ENCODE data around the gene CSF1R. TPM values are rescaled to one million over a fixed set of nuclear protein-coding genes. Genes with fewer than 3 reads are reported as not detected.

The CSF1R gene
- total RNA-seq, 4 donors from 2014 or later: 7.5 to 17.0 (median 9.8) TPM

DNA sequence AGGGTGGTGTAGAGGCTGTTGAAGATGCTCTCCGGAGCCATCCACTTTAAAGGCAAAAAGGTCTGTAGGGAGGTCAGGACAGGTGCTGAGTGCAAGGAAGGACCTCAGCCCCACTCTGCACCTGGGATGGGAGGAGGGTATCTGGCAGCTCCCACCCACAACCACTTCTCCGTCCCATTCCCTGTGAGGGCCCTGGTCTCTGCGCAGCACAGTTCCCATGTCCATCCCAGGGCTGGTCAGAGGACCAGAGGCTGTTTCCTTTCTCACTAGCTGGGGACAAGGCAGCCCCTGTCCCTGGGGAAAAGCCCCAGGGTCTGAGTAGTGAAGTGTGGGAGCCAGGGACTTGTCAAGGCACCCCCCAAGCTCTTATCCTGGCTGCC, 33.7 kb upstream of the CSF1R start:
- in situ Hi-C loops (cut with MboI; ENCODE audit: low sequenced_read_pairs in 4 of 4): no loop called here
- Histone ChIP-seq H3K36me3 (no peaks in the 10 kb centered on the region), H3K4me3 (no peak overlapping the region), H3K27me3 (no peaks in the 10 kb centered on the region), H3K4me1 (no peaks in the 10 kb centered on the region), H3K27ac (no peak overlapping the region), H3K9me3 (no peaks in the 10 kb centered on the region)
- TF ChIP-seq, protein P1, sequence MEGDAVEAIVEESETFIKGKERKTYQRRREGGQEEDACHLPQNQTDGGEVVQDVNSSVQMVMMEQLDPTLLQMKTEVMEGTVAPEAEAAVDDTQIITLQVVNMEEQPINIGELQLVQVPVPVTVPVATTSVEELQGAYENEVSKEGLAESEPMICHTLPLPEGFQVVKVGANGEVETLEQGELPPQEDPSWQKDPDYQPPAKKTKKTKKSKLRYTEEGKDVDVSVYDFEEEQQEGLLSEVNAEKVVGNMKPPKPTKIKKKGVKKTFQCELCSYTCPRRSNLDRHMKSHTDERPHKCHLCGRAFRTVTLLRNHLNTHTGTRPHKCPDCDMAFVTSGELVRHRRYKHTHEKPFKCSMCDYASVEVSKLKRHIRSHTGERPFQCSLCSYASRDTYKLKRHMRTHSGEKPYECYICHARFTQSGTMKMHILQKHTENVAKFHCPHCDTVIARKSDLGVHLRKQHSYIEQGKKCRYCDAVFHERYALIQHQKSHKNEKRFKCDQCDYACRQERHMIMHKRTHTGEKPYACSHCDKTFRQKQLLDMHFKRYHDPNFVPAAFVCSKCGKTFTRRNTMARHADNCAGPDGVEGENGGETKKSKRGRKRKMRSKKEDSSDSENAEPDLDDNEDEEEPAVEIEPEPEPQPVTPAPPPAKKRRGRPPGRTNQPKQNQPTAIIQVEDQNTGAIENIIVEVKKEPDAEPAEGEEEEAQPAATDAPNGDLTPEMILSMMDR (IDR thresholded peaks at IDR 0.05 in 4 of 5, conservative IDR thresholded peaks at IDR 0.05 in 1 of 5): no peak
- TF ChIP-seq POLR2A (IDR thresholded peaks at IDR 0.05): no peak
- DNase-seq (no peak), ATAC-seq (no peak)
- intact Hi-C loops (cut with DNase I; ENCODE audit: low total_unique reads): no loop called here

DNA sequence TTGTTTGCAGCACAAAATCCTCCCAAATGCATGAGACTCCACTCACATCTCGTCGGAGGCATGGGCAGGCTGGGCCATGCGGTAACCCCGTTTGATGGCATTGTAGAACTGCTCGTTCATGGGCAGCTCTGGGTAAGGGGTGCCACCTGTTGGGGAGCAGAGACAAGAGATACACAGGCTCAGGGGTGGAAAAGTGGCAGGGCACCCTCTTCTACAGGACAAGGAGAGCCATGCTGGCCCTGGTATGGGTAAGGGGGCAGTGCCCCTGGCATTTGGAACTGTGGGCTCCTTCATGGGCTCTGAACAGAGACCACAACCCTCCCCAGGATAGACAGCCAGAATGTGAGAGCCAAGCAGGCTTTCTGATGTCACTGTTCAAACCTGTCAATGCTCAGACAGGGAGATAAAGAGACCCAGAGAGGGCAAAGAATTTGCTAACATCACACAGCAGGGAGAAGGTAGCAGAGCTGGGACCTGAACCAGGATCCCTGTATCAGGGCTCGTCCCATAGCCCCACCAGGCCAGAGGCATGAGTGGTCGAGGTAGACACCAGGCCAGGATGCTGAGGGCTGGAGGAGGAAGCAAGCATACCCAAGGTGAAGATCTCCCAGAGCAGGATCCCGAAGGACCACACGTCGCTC, 33.2 kb upstream of the CSF1R start:
- no peak for DNase-seq
- in situ Hi-C loops (cut with MboI; ENCODE audit: low sequenced_read_pairs in 4 of 4): no loop called here
- no peak for TF ChIP-seq POLR2A (IDR thresholded peaks at IDR 0.05)
- TF ChIP-seq, protein P1 (IDR thresholded peaks at IDR 0.05 in 4 of 5, conservative IDR thresholded peaks at IDR 0.05 in 1 of 5): no peak
- H3K9me3 ChIP-seq: no peaks in the 10 kb centered on the region
- no peak overlapping the region for H3K4me3 ChIP-seq
- no peaks in the 10 kb centered on the region for H3K4me1 ChIP-seq
- H3K27ac ChIP-seq: no peak overlapping the region
- ATAC-seq: no peak
- no peaks in the 10 kb centered on the region for H3K27me3 ChIP-seq
- intact Hi-C loops (cut with DNase I; ENCODE audit: low total_unique reads): no loop called here
- no peaks in the 10 kb centered on the region for H3K36me3 ChIP-seq

GRCh38 chr5:150118561-150119229, 32.3 kb upstream of the CSF1R start:
- H3K4me1 ChIP-seq: no peaks in the 10 kb centered on the region
- no peak for DNase-seq
- no peak for ATAC-seq
- in situ Hi-C loops (cut with MboI; ENCODE audit: low sequenced_read_pairs in 4 of 4): no loop called here
- TF ChIP-seq POLR2A (IDR thresholded peaks at IDR 0.05): no peak
- TF ChIP-seq, protein P1 (IDR thresholded peaks at IDR 0.05 in 4 of 5, conservative IDR thresholded peaks at IDR 0.05 in 1 of 5): no peak
- H3K4me3 ChIP-seq: no peak overlapping the region
- H3K27me3 ChIP-seq: no peaks in the 10 kb centered on the region
- no peaks in the 10 kb centered on the region for H3K9me3 ChIP-seq
- no peak overlapping the region for H3K27ac ChIP-seq
- intact Hi-C loops (cut with DNase I; ENCODE audit: low total_unique reads): no loop called here
- H3K36me3 ChIP-seq: no peaks in the 10 kb centered on the region

- no peaks in the 10 kb centered on the region for H3K27me3 ChIP-seq
- DNase-seq (no peak), ATAC-seq (no peak)
- H3K9me3 ChIP-seq: no peaks in the 10 kb centered on the region
- no peaks in the 10 kb centered on the region for H3K36me3 ChIP-seq
- TF ChIP-seq, protein P1 (IDR thresholded peaks at IDR 0.05 in 4 of 5, conservative IDR thresholded peaks at IDR 0.05 in 1 of 5): no peak
- TF ChIP-seq POLR2A (IDR thresholded peaks at IDR 0.05): no peak
- H3K27ac ChIP-seq: no peak overlapping the region
- in situ Hi-C loops (cut with MboI; ENCODE audit: low sequenced_read_pairs in 4 of 4) (no loop called here), intact Hi-C loops (cut with DNase I; ENCODE audit: low total_unique reads) (no loop called here)
- no peaks in the 10 kb centered on the region for H3K4me1 ChIP-seq
- no peak overlapping the region for H3K4me3 ChIP-seq
Observed at GRCh38 chr5:150117945-150118560, 31.7 kb upstream of the CSF1R start.
